Keratinocyte (primary cell): Measurements from ENCODE around the gene CLEC19A.

Experiments
- CTCF ChIP-seq, 3 experiments: IDR thresholded peaks in 1 of 3; conservative IDR thresholded peaks in 1 of 3; optimal IDR thresholded peaks in 1 of 3; 2 replicates in 2 of 3; 3 replicates in 1 of 3; pipeline versions ENCODE3 to v1.5.1; 2011; ENCODE audit warnings: low read length in 3 of 3, mild to moderate bottlenecking in 3 of 3, moderate library complexity in 2 of 3, control low read depth in 1 of 3, inconsistent platforms in 1 of 3; ENCODE audit not compliant: insufficient read depth in 2 of 3; ENCODE audit errors: extremely low read depth in 1 of 3
- EZH2 ChIP-seq: IDR thresholded peaks from one replicate; pipeline ENCODE4 v1.6.1; 2012; ENCODE audit warnings: inconsistent platforms, mild to moderate bottlenecking, low read length, moderate library complexity

GRCh38 chr16:19289811-19290485 lies 4.4 kb downstream of the CLEC19A start:
- no peak for TF ChIP-seq CTCF (optimal IDR thresholded peaks at IDR 0.05 in 1 of 3, IDR thresholded peaks at IDR 0.05 in 1 of 3, conservative IDR thresholded peaks at IDR 0.05 in 1 of 3; ENCODE audit: extremely low read depth in 1 of 3, insufficient read depth in 2 of 3, low read length in 3 of 3)
- no peak for TF ChIP-seq EZH2
